CD14-positive monocyte (primary cell): ENCODE measurements around the gene NDUFV3. TPM values are rescaled to one million over a fixed set of nuclear protein-coding genes. Genes with fewer than 3 reads are reported as not detected.

Experiments used
- DNase-seq, 3 donors: peaks; one replicate each; pipeline ENCODE4 v3.0.0-alpha.2; 2011 to 2022
- H2AFZ ChIP-seq: 2 replicates; pipeline ENCODE4 v1.6.0; 2012; ENCODE audit warnings: mild to moderate bottlenecking, low read depth, low read length, inconsistent platforms; ENCODE audit not compliant: insufficient read depth, poor library complexity, severe bottlenecking
- H3K27ac ChIP-seq, 2 donors: 1 replicate in 1 of 2; 2 replicates in 1 of 2; pipeline ENCODE4 v1.5.1; 2012 to 2013; ENCODE audit warnings: low read length in 2 of 2, control low read depth in 1 of 2, inconsistent platforms in 1 of 2, low read depth in 1 of 2, mild to moderate bottlenecking in 1 of 2
- H3K27me3 ChIP-seq, 2 donors: one replicate each; pipeline versions ENCODE4 v1.6.0 to v1.6.1; 2011 to 2013; ENCODE audit warnings: low read length in 2 of 2; ENCODE audit not compliant: control insufficient read depth in 2 of 2, insufficient read depth in 2 of 2
- H3K36me3 ChIP-seq, 2 donors: replicated peaks in 1 of 2; 1 replicate in 1 of 2; 2 replicates in 1 of 2; pipeline versions ENCODE4 v1.5.1 to v1.6.1; 2012 to 2013; ENCODE audit warnings: low read length in 2 of 2, control low read depth in 1 of 2, inconsistent platforms in 1 of 2, mild to moderate bottlenecking in 1 of 2; ENCODE audit not compliant: insufficient read depth in 2 of 2, control insufficient read depth in 1 of 2
- H3K4me1 ChIP-seq, 2 donors: 1 replicate in 1 of 2; 2 replicates in 1 of 2; pipeline versions ENCODE4 v1.5.1 to v1.6.1; 2012 to 2013; ENCODE audit warnings: low read length in 2 of 2, control low read depth in 1 of 2, inconsistent platforms in 1 of 2, mild to moderate bottlenecking in 1 of 2, moderate library complexity in 1 of 2; ENCODE audit not compliant: insufficient read depth in 2 of 2, control insufficient read depth in 1 of 2
- H3K4me2 ChIP-seq: replicated peaks from 2 replicates; pipeline ENCODE3; 2012; ENCODE audit warnings: low read length, moderate library complexity, mild to moderate bottlenecking; ENCODE audit not compliant: poor library complexity, severe bottlenecking; ENCODE audit errors: extremely low read depth
- H3K4me3 ChIP-seq, 3 experiments: fragments of 200-600 bp in 1 of 3; sonication (generic) in 1 of 3; replicated peaks in 1 of 3; 1 replicate in 2 of 3; 2 replicates in 1 of 3; pipeline ENCODE4 v1.5.1; 2011 to 2013; ENCODE audit warnings: low read length in 3 of 3, mild to moderate bottlenecking in 3 of 3, control low read depth in 2 of 3, low read depth in 2 of 3, inconsistent platforms in 1 of 3, moderate library complexity in 1 of 3
- H3K79me2 ChIP-seq: 2 replicates; pipeline ENCODE4 v1.6.0; 2012; ENCODE audit warnings: mild to moderate bottlenecking, control low read depth, inconsistent platforms, low read length, moderate library complexity; ENCODE audit not compliant: insufficient read depth
- H3K9ac ChIP-seq: 2 replicates; pipeline ENCODE4 v1.6.0; 2017; ENCODE audit warnings: low read length, mild to moderate bottlenecking; ENCODE audit not compliant: insufficient read depth, poor library complexity, severe bottlenecking
- H3K9me3 ChIP-seq, 2 donors: replicated peaks in 1 of 2; 1 replicate in 1 of 2; 2 replicates in 1 of 2; pipeline versions ENCODE4 v1.5.1 to v1.6.1; 2012 to 2013; ENCODE audit warnings: low read length in 2 of 2, control low read depth in 1 of 2; ENCODE audit not compliant: control insufficient read depth in 1 of 2, insufficient read depth in 1 of 2
- H4K20me1 ChIP-seq: 2 replicates; pipeline ENCODE4 v1.6.0; 2012; ENCODE audit warnings: mild to moderate bottlenecking, low read length, control low read depth, moderate library complexity; ENCODE audit not compliant: insufficient read depth
- H3K27ac Mint-ChIP-seq, 7 donors: one replicate each; pipeline ENCODE4 v1.8.0; 2020; ENCODE audit warnings: mild to moderate bottlenecking in 7 of 7, mixed read lengths in 7 of 7, moderate library complexity in 6 of 7, inconsistent platforms in 2 of 7
- H3K27me3 Mint-ChIP-seq, 3 donors: one replicate each; pipeline ENCODE4 v1.8.0; 2021 to 2022; ENCODE audit warnings: low read depth in 3 of 3, mild to moderate bottlenecking in 3 of 3, mixed read lengths in 3 of 3, moderate library complexity in 3 of 3, inconsistent platforms in 1 of 3
- H3K36me3 Mint-ChIP-seq, 2 donors: one replicate each; pipeline ENCODE4 v1.8.0; 2020; ENCODE audit warnings: mixed read lengths in 2 of 2, inconsistent platforms in 1 of 2, mild to moderate bottlenecking in 1 of 2
- H3K4me1 Mint-ChIP-seq: one replicate; pipeline ENCODE4 v1.8.0; 2020; ENCODE audit warnings: mild to moderate bottlenecking, mixed read lengths
- H3K4me3 Mint-ChIP-seq, 2 donors: one replicate each; pipeline ENCODE4 v1.8.0; 2020; ENCODE audit warnings: mild to moderate bottlenecking in 2 of 2, mixed read lengths in 2 of 2, moderate library complexity in 1 of 2
- H3K9me3 Mint-ChIP-seq, 7 donors: one replicate each; pipeline ENCODE4 v1.8.0; 2020 to 2022; ENCODE audit warnings: mixed read lengths in 7 of 7, mild to moderate bottlenecking in 6 of 7, moderate library complexity in 6 of 7, inconsistent platforms in 2 of 7
- CTCF ChIP-seq: fragments of 200-600 bp; IDR thresholded peaks from one replicate; pipeline ENCODE4 v1.8.0; 2022; ENCODE audit warnings: antibody characterized with exemption, mild to moderate bottlenecking
- WGBS: methylation state at CpG from one replicate; pipeline ENCODE4 v1.1.5; 2013; ENCODE audit warnings: missing lambda C conversion rate; ENCODE audit not compliant: insufficient coverage; 5-methylcytosine and 5-hydroxymethylcytosine counted together
- intact Hi-C, 2 donors: fragments of 100-400 bp; cut with micrococcal nuclease; formaldehyde crosslinking; loops; one replicate each; pipeline versions ENCODE4 v1.15.0 to v1.15.1; 2023
- polyA plus RNA-seq, 3 donors: library from polyadenylated mRNA; depleted of rRNA in 1 of 3; unstranded in 2 of 3; stranded (reverse) in 1 of 3; fragments of 300-500 nt in 2 of 3; fragments of >200 nt in 1 of 3; fragmentation: Illumina TruSeq in 2 of 3; gene quantifications; 1 replicate in 2 of 3; 2 replicates in 1 of 3; pipeline ENCODE4 v1.2.3, GENCODE V29; 2012 to 2021

NDUFV3 gene
- polyA plus RNA-seq, 3 donors: 18.2 to 35.5 (median 28.0) TPM

- intact Hi-C loops: no loop called here
- Histone ChIP-seq H3K9ac (no peak overlapping the region), H3K9me3 (no peaks in the 10 kb centered on the region), H3K4me1 (no peaks in the 10 kb centered on the region), H2AFZ (no peak overlapping the region), H3K27ac (no peak overlapping the region), H3K27me3 (no peaks in the 10 kb centered on the region), H3K4me3 (no peak overlapping the region), H4K20me1 (no peaks in the 10 kb centered on the region), H3K4me2 (no peak overlapping the region), H3K79me2 (no peaks in the 10 kb centered on the region), H3K36me3 (no peaks in the 10 kb centered on the region)
- WGBS: 71% methylated on average over 10 of the region's 16 CpGs
- H3K27ac Mint-ChIP-seq: peak overlapping the region in 1 of 7 donors; percentile 72
- H3K4me3 Mint-ChIP-seq: no peak overlapping the region
- peaks cover 0 to 6% (median 3%) of the 10 kb centered on the region in 3 donors for H3K27me3 Mint-ChIP-seq
- peaks cover 0 to 5% (median 1%) of the 10 kb centered on the region in 7 donors for H3K9me3 Mint-ChIP-seq
- no peaks in the 10 kb centered on the region for H3K36me3 Mint-ChIP-seq
- H3K4me1 Mint-ChIP-seq: peaks cover 22% of the 10 kb centered on the region
- peak; percentile 37 to 68 (median 47) for DNase-seq
- no peak for TF ChIP-seq CTCF
These were observed 46.7 kb downstream of the NDUFV3 start for GRCh38 chr21:42939582-42940413.

GRCh38 chr21:42941696-42942085 lies 48.6 kb downstream of the NDUFV3 start:
- Histone ChIP-seq H4K20me1 (no peaks in the 10 kb centered on the region), H3K9ac (no peak overlapping the region), H2AFZ (no peak overlapping the region), H3K27ac (no peak overlapping the region), H3K9me3 (no peaks in the 10 kb centered on the region), H3K4me3 (no peak overlapping the region), H3K27me3 (no peaks in the 10 kb centered on the region), H3K36me3 (no peaks in the 10 kb centered on the region), H3K4me2 (no peak overlapping the region), H3K4me1 (no peaks in the 10 kb centered on the region), H3K79me2 (no peaks in the 10 kb centered on the region)
- Mint-ChIP-seq H3K9me3 (peaks cover 0 to 5% (median 3%) of the 10 kb centered on the region in 7 donors), H3K27me3 (peaks cover 0 to 6% (median 3%) of the 10 kb centered on the region in 3 donors), H3K36me3 (no peaks in the 10 kb centered on the region), H3K27ac (no peak overlapping the region), H3K4me1 (peaks cover 22% of the 10 kb centered on the region), H3K4me3 (no peak overlapping the region)
- intact Hi-C loops: no loop called here
- no peak for DNase-seq
- TF ChIP-seq CTCF: no peak
- 100% methylated on average over 3 of the region's 6 CpGs for WGBS
